Activated CD8-positive, alpha-beta memory T cell treated with anti-CD3 and anti-CD28 coated beads, Interleukin-2, amount 50 U/mL, for 24 hours (primary cell): ENCODE results near the gene ROBO3.

Source experiments
- DNase-seq: peaks from one replicate; pipeline ENCODE4 v3.0.0-alpha.2; 2020; ENCODE audit errors: extremely low read depth

The ROBO3 gene

DNA sequence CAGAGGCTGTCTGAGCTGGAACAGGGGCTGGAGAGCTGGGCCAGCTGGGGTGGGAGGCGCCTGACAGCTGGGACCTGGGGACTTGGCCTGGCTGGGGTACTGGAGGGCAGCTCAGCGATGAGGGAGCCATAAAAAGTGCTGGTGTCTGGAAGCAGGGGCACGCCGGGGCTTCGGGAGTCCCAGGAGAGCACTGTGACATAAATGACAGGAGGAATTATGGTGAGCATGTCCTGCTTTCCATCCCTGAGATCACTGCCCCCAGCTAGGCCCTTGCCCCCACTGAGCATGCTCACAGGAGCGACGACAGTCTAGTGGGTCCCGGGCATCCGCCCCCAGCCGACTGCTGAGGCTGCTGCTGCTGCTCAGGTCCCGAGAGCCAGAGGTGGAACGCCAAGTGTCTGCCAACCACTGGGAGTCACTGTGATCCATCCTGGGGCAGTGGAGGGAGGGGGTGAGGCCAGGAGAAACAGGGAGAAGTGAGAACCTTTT, 26.2 kb downstream of the ROBO3 start:
- DNase-seq: no peak

DNA sequence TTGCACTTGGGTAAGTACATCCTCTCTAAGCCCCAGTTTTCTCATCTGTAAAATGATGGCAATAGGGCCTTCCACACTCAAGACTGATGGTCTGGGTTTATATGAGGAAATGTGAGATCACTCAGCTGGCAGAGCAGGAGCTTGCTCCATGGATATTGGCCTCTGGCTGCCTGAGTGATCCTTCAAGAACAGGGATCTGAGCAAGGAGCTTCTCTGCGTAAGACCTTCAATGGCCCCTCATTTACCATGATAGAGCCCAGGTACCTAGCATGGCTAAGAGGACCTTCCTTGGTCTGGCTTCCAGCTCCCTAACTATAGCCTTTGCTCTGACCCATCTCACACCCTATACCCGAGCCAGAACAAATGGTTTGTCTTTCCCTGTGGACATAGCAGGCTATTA, 26.9 kb downstream of the ROBO3 start:
- no peak for DNase-seq

DNA sequence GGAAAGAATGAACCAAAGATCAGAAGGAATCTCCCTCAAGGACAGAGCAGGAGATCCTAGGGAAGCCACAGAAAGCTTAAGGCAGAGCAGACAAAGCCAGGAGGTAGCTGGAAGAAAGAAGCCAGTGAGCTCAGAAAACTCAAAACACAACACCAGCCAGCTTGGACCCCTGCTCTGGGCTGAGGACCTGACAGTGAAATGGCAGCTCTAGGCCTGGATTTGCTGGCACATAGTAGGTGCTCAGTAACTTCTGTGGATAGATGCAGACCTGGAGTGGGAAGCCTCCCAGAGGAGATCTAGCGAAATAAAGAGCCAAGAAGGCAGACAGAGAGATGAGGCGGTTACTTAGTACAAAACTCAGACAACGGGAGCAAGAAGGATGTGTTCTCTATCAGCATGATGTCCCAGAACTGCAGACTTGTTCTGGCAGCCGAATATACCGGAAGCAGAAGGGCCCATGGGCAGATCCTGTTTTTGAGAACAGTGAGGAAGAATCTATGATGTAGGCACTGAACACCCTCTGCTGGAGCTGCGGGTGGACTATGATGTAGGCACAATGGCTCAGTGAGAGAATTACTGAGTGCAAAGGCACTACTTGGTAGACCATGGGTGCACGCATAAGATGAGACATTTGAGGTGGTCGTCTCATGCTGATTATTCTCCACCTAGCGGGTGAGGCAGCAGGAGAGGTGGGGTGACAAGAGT, 27.7 kb downstream of the ROBO3 start:
- no peak for DNase-seq

DNA sequence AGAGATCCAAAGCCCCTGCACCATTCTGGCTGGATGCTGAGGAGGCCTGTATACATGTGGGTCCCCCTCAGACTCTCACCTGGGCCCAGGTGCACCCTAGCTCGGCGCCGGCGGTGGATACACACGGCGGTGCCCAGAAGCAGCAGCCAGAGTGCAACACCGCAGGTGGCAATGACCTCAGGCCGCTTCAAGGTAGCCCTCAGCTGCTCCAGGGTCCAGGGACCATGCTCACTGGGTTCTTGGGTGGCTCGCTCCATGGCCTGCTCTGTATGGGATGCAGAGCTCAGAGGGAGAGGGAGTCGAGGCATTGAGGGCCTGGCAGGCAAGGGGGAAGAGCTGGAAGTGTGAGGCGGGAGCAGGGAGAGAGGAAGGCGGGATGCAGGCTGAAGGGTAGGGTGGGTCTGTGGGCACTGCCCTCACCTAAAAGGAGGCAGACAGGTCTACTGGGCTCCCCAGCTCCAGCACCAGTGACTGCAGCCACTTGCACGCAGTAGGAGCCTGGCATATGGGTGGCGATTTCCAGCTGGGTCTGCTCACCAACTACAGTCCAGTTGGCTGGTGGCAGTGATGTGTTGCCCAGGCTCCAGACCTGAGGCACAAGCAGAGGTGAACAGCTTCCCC, 28.7 kb downstream of the ROBO3 start:
- DNase-seq: no peak

DNA sequence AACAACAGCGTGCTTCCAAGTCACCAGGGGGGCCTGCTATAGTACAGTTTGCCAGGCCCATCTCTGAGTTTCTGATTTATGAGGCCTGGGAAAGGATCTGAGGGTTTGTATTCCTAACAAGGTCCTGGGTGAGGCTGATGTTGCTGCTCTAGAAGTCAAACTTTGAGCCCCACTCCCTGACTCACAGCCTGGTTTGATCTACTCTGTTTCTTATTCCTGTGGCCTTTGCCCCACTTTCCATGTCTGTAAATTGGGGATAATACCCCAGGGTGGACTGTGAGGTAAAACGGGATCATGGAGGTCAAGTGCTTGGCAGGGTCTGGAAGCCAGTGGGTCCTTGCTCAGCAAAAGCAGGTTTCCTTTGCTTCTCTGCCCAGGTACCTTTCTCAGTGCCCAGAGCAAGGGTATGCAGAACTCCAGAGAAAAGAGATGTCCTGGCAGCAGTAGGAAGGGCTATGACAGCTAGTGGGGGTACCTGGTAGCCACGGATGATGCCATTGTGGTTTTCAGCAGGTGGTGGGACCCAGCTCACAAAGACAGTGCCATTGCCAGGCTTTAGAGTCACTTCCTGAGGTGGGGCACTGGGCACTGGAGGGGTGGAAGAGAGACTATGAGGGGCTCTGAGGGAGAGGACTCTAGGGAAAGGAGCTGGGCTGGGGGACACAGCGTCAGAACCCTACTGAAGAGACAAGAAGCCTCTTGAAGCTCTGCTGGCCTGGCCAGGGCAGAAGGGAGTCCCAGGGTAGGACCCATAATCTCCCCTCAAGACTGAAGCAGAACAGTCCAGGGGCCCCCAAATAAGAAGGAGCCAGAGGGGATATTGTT, 29.6 kb downstream of the ROBO3 start:
- DNase-seq: no peak

DNA sequence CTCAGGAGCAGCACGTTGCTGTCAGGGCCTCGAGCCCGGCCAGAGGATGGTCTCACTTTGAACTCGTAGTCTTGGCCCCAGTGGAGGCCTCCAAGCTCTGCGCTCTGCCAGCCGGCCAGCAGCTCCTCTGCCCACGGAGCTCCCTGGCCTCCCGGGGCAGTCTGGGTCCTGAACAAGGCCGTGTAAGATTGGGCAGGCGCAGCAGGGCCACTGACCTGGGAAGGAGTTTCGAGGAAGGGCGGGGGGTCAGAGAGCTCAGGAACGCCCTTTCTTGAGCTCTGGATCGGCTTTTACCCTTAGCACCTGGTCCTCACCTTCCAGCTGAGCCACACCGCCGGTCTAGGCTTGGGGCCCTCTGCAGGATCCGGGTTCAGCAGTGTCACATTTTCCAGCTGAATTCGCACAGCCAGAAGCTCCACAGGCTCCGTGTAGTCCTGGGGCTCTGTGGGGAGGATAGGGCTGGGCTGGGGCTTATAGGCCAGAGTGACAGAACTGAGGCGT, 30.3 kb downstream of the ROBO3 start:
- no peak for DNase-seq

DNA sequence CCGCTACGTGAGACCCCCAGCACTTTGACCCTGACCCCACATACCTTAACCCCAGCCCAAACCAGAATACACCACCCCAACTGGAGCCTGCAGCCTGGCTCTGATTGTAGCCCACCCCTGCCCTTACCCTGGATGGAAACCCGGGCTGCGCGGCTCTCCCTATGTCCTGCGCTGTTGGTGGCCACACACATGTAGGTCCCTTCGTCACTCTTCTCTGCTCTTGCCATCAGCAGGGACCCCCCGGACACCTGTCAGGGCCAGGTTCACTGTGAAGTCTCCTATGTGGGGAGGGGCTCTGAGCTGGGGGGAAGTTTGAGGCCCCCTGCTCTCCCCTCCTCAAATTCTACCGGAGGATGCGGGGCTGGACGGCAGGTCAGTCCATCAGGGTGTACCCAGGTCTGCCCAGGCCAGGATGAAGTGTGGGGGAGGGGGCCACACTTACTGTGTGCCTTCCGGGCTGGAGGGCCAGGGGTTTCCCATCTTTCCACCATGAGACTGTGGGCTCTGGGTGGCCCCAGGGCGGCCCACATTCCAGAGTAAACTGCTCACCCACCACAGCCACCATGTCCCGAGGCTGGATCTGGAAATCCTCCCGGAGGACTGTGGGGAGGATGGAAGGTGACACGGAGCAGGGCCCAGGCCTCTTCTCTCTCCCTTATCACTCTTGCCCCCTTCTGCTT, 31.0 kb downstream of the ROBO3 start:
- no peak for DNase-seq

DNA sequence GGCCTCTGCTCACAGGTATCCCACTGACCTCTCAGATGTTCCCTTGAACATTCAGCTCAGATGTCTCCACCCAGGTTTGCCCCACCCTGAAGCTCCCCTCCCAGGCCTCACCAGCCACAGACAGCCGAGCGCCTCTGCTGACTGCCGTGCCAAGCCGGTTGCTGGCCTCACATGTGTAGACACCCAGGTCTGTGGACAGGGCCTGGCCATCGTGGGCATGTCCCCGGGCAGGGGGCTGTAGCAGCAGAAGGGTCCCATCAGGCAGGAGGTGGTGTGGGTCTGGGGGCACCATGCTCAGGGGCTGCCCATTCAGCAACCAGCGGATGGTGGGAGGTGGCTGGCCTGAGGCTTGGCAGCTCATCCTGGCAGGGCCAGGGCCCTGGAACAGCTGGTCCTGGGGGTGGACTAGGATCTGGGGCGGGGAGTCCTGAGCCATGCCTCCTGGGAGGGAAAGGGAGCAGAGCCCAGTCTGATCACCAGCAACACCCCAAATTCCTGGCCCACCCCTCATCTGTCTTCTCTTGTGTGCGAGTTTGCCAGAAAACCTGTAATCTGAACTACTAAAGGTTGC, 31.7 kb downstream of the ROBO3 start:
- no peak for DNase-seq

DNA sequence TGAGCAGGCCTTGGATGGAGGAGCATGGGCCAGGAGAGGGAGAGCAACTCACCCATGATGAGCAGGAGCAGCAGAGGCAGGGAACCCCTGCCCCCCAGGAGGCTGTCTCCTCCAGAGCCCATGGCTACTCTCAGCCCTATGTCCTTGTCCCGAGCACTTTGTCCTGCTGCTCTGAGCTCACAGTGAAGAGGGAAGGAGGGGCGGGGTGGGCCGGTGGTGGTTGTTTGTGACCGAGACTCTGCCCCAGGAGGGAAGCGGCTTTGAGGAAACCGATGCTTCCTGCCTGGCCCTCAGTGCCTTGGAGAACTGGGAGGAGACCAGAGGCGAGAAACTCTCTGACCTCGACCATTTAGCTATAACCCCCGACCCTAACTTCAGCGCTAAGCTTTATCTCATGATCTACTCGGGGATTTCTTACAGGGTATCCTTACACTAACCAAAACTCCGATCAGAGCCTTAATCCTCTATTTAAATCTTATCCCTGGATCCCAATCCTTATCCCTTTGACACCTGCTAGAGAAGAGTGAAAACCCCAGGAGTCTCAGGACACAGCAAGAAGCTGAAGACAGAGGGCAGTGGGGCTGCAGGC, 32.5 kb downstream of the ROBO3 start, which contains the start of gene ROBO4:
Gene ROBO4, minus strand, starts transcription at position 192 of the 589 bp plus-strand sequence. Its CDS starts 70 bp downstream, at position 122.
- DNase-seq: no peak

DNA sequence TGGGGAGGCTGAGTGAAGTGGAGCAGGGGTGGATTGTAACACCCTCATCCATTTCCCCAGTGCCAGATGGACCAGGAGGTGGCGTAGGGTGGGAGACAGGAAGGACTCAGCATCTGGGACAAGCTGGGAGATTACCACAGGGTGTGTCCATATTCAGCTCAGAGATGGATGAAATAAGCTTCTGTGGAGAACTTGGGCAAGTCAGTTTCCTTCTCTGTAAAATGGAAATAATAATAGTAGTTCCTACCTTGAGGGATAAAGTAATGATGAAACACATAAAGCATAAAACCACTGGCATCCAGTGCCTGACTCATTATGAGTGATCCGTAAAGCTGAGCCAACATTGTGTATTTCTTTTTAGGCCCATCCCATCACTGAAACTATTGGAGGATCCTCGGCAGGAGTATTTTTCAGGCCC, 33.0 kb downstream of the ROBO3 start:
- DNase-seq: no peak

DNA sequence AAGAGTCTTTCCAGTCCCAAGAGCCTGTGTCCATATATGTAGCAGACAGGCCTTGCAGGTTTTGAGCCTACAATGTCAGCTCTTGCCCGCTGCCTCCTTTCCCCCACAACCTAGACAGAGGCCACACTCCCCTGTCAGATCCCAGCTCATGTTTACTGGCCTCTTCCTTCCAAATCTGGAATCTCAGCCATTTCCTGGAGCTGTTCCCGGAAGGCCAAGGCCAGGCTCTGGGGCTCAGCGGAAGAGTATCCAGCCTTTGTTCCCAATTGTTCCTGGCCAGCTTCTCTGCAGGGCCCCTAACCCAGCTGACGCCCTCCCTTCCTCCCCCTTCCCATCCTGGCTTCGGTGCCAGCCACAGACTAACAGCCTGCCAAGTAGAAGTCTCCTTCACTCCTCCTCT, 33.5 kb downstream of the ROBO3 start:
- no peak for DNase-seq

DNA sequence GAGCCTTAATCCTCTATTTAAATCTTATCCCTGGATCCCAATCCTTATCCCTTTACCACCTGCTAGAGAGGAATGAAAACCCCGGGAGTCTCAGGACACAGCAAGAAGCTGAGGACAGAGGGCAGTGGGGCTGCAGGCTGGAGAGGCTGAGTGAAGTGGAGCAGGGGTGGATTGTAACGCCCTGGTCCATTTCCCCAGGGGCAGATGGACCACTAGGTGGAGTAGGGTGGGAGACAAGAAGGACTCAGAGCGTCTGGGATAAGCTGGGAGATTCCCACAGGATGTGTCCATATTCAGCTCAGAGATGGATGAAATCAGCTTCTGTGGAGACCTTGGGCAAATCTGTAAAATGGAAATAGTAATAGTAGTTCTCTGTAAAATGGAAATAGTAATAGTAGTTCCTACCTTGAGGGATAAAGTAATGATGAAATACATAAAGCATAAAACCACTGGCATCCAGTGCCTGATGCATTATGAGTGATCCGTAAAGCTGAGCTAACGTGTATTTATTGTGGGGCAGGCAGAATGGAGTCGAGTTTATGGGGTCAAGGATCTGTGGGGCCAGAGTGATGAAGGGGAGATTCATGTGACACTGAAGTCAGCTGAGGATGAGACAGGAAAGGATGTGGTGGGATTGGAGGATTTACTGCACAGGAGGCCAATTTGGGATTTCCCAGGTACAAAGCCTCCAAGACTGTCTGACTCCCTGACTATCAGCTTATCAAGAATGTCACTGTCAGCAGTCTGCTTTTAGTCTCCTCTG, 34.3 kb downstream of the ROBO3 start:
- no peak for DNase-seq

DNA sequence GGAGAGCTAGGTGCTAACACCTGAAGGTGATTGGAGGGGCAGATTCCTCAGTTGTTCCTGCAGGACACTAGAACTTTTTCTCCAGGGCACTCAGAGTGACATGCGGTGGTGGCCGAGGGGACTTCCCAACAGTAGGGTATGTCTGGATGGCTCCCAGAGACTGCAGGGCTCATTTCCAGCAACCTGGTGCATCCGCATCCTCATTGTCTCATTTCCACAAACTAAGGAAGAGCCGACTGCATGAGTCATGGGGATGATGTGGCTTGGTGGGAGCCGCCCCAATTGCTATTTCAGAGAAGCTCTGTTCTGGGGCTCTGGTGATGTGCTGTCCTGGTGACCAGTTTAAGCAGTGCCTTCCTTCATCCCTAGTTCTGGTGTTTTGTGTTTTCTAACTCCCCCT, 35.2 kb downstream of the ROBO3 start:
- DNase-seq: no peak

DNA sequence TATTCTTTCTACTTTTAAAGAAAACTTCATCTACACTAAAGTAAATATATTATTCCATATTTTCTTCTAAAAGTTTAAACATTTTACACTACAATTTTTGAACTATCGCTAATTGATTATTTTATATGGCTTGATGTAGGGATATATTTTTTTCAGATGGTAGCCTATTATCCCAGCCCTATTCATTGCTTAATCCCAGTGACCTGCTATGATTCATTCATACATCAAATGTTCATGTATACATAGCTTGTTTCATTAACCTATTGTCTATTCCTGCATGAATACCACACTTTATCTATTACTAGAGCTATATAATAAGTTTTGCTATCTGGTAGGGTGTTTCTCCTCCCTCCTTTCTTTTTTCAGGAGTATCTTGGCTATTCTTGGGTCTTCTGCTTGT, 37.4 kb downstream of the ROBO3 start:
- DNase-seq: no peak

DNA sequence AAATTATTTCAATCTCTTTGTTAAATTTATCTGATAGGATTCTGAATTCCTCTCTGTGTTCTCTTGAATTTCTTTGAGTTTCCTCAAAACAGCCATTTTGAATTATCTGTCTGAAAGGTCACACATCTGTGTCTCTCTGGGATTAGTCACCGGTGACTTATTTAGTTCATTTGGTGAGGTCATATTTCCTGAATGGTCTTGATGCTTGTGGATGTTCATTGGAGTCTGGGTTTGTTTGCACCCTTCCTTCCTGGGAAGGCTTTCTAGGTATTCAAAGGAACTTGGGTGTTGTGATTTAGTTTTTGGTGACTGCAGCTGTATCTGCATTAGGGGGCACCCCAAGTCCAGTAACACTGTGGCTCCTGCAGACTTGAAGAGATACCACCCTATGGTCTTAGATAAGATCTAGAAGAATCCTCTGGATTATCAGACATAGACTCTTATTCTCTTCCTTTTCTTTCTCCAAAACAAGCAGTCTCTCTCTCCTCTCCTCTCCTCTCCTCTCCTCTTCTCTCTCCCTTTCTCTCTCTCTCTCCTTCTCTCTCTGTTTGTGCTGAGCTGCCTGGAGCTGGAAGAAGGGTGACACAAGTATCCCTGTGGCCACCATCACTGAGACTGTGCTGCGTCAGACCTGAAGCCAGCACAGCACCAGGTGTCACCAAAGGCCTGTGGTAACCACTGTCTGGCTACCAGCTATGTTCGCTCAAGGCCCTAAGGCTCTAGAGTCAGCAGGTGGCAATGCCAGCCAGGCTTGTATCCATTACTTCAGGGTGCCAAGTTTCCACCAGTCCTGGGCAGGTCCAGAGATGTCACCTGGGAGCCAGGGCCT, 50.5 kb downstream of the ROBO3 start:
- DNase-seq: no peak

DNA sequence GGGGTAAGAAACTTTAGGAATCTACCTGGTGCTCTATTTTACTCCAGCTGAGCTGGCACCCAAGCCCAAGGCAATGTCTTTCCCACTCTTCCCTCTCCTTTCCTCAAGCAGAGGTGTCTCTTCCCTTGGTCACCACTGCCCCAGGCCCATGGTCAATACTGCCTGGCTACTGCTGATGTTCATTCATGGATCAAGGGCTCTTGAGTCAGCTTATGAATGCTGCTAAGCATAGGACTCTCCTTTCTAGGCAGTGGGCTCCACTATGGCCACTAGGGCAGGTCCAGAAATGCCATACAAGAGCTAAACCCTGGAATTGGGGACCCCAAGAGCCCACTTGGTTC, 51.1 kb downstream of the ROBO3 start:
- no peak for DNase-seq

DNA sequence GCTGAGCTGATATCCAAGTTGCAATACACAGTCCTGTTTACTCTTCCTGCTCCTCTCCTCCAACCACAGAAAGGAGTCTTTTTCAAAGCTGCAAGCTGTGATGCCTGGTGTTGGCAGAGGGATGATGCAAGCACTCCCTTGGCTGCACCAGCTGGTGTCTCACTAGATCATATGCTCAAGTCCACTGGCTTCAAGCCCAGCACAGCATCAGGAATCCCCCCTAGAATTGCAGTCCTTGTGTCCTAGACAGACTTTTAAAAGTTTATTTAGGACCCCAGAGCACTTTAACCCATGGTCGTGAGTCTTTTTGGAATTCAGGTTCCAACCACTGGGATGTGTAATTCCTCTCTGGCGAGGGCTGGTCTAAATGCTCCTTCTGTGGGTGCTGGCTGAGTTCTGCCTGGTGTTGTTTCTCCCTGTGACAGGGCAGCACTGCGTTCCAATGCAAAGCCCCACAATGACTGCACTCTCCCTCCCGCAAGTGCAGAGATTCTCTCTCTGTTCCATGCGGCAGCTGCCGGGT, 51.9 kb downstream of the ROBO3 start:
- DNase-seq: no peak

DNA sequence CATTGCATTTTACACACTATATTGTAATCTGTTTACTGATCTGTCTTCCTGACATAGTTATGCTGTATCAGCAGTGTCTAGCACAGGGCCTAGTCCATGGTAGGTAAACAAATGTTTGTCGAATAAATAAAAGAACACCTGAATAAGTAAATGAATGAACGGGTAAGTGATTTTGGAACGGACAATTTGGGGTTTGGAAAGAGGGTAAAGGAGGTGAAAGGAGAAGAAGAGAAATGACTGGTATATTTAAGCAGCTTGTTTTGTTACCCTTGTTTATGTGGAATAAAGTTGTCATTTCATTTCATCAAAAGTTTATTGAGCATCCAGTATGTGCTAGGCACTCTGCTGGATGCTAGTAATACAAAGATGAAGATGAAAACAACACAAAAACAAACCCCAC, 53.7 kb downstream of the ROBO3 start, which contains the start of gene HEPN1:
Gene HEPN1, plus strand, starts transcription at position 301 of the 400 bp plus-strand sequence.
- DNase-seq: no peak

DNA sequence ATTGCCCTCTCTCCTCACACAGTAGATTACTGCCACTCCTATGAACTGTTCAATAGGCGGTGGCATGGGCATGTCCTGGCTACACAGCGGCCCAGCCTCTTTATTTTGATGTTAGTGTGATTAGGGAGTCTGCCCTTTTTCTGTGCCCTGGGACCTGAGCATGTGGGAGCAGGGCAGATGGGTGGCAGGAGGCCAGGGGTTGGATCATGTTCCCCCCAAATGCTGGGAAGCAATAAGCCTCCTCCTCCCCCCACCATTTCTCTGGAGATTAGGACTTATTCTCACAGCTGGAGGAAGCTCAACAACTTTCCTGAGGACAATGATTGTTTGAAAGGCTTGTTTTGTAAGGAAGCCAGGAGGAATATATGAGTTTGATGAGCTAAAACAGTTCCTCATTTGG, 54.7 kb downstream of the ROBO3 start:
- no peak for DNase-seq
